ENCODE data around the gene CACNA1E.

DNA sequence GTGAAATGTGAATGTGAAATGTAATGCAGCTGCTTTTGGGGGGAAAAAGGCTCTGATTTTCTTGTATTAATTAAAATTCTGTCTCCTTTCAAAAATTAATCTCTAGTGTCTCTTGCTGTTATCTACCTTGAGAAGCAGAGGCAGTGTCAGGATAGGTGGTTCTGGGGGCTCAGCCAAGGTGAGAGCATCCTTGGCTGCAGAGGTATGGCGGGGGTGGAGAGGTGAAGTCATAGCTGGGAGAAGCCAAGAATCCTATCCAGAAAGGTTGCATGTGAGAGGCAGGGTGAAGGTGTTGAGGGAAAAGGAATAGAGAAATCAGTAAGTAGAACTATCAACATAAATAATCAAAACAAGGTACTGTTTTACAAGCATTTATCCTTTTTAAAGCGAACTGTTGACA, 181.2 kb downstream of the CACNA1E start:
- no peak for TF ChIP-seq EZH2 (IDR thresholded peaks at IDR 0.05; ENCODE audit: borderline replicate concordance, low read depth, low read length, poor library complexity, severe bottlenecking)
- TF ChIP-seq, protein P1, sequence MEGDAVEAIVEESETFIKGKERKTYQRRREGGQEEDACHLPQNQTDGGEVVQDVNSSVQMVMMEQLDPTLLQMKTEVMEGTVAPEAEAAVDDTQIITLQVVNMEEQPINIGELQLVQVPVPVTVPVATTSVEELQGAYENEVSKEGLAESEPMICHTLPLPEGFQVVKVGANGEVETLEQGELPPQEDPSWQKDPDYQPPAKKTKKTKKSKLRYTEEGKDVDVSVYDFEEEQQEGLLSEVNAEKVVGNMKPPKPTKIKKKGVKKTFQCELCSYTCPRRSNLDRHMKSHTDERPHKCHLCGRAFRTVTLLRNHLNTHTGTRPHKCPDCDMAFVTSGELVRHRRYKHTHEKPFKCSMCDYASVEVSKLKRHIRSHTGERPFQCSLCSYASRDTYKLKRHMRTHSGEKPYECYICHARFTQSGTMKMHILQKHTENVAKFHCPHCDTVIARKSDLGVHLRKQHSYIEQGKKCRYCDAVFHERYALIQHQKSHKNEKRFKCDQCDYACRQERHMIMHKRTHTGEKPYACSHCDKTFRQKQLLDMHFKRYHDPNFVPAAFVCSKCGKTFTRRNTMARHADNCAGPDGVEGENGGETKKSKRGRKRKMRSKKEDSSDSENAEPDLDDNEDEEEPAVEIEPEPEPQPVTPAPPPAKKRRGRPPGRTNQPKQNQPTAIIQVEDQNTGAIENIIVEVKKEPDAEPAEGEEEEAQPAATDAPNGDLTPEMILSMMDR (conservative IDR thresholded peaks at IDR 0.05; ENCODE audit: low read depth, low read length) = no peak
